Ecto neural progenitor cell (in vitro differentiated cells): ENCODE data around the gene EFHC2.

Experiments used
- DNase-seq: peaks from one replicate; pipeline ENCODE4 v3.0.0-alpha.2; 2018; ENCODE audit warnings: low spot score

EFHC2 gene

GRCh38 chrX:44343412-44344141 lies at the start of gene EFHC2:
EFHC2 (minus strand) TSS chrX:44343672; CDS start chrX:44343588, 84 bp downstream.
- peak; percentile 54 for DNase-seq

GRCh38 chrX:44392767-44393166 lies 49.3 kb upstream of the EFHC2 start:
- no peak for DNase-seq

- no peak for DNase-seq
Measured at GRCh38 chrX:44384688-44385338, 41.3 kb upstream of the EFHC2 start.

GRCh38 chrX:44382871-44383270 lies 39.4 kb upstream of the EFHC2 start:
- no peak for DNase-seq

GRCh38 chrX:44352758-44353157 lies 9.3 kb upstream of the EFHC2 start:
- no peak for DNase-seq

- no peak for DNase-seq
Measured at GRCh38 chrX:44349561-44349960, 6.1 kb upstream of the EFHC2 start.

GRCh38 chrX:44344687-44345086 lies 1.2 kb upstream of the EFHC2 start:
- no peak for DNase-seq

GRCh38 chrX:44344194-44344593 lies 722 bp upstream of the EFHC2 start:
- DNase-seq, result no peak

GRCh38 chrX:44342866-44343265 lies 606 bp downstream of the EFHC2 start:
- DNase-seq, result no peak

- no peak for DNase-seq
Measured at GRCh38 chrX:44338361-44338760, 5.1 kb downstream of the EFHC2 start.

GRCh38 chrX:44332437-44332836 lies 11.0 kb downstream of the EFHC2 start:
- no peak for DNase-seq

GRCh38 chrX:44330227-44330626 lies 13.2 kb downstream of the EFHC2 start:
- no peak for DNase-seq

- DNase-seq, result no peak
Measured at GRCh38 chrX:44319550-44319949, 23.9 kb downstream of the EFHC2 start.

GRCh38 chrX:44317181-44317580 lies 26.3 kb downstream of the EFHC2 start:
- no peak for DNase-seq

GRCh38 chrX:44314808-44315207 lies 28.7 kb downstream of the EFHC2 start:
- DNase-seq, result no peak

- DNase-seq, result no peak
Measured at GRCh38 chrX:44314259-44314734, 29.2 kb downstream of the EFHC2 start.

GRCh38 chrX:44312421-44312820 lies 31.1 kb downstream of the EFHC2 start:
- no peak for DNase-seq

- DNase-seq, result no peak
Measured at GRCh38 chrX:44310227-44310626, 33.2 kb downstream of the EFHC2 start.

GRCh38 chrX:44308869-44309268 lies 34.6 kb downstream of the EFHC2 start:
- DNase-seq, result no peak

GRCh38 chrX:44306356-44306755 lies 37.1 kb downstream of the EFHC2 start:
- no peak for DNase-seq

GRCh38 chrX:44305921-44306320 lies 37.6 kb downstream of the EFHC2 start:
- no peak for DNase-seq

- no peak for DNase-seq
Measured at GRCh38 chrX:44303119-44303518, 40.4 kb downstream of the EFHC2 start.

- DNase-seq, result no peak
Measured at GRCh38 chrX:44299177-44299576, 44.3 kb downstream of the EFHC2 start.
